NK-92 (cell line): ENCODE measurements around the gene SECISBP2.

Experiments
- DNase-seq: peaks from one replicate; lab custom pipeline; 2025; ENCODE audit not compliant: unreplicated experiment; lab: John Stamatoyannopoulos, UW

Gene SECISBP2

DNA sequence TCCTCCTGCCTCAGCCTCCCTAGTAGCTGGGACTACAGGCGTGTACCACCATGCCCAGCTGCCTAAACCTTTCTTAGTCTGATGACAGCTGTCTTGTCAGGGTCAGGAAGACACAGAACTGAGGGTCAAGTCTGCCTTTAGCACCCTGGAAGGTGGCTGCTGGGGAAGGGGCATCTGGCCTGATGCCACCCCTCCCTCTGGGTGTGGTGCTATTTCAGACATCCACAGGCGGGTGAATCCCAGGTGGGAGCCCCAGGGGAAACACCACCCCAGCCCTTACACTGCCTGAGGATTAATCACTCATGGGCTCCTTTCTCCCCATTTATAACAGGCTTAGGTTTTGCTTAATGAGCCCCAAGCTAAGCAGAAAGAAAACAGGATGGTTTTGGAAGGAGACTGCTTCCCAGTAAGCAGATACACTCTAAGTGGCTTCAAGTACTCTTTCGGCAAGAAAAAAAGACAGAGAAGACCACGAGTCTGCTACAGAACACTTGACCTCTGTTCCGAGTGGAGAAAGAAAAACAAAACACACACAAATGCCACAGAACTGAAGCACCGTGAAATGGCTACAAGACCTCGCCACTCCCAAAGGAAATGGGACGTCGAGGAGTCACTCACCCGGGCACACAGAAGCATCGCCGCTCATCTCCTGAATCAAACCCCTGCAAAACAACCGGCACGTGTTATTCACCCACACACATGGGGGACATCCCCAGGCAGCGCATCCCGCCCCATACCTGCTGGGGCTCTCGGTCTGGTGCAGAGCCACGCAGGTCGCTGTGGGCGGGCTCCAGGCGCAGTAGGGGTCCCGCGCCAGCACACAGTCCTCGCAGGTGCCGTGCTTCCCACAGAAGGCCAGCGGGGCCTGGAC lies 62.4 kb downstream of the SECISBP2 start:
- no peak for DNase-seq

DNA sequence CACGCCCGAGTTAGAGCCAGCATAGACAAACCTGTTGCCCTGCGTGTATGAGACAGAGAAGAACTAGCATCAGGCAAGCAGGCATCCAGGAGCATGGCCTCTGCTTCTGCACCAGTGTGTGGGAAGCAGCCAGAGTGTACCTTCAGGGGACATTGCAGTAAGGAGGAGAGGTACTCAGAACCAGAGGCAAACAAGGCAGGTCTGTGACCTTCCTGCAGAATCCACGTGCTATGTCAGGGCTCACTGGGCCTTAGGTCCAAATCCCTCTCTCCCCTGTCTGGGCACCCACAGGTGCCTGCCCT lies 63.0 kb downstream of the SECISBP2 start:
- DNase-seq: no peak

DNA sequence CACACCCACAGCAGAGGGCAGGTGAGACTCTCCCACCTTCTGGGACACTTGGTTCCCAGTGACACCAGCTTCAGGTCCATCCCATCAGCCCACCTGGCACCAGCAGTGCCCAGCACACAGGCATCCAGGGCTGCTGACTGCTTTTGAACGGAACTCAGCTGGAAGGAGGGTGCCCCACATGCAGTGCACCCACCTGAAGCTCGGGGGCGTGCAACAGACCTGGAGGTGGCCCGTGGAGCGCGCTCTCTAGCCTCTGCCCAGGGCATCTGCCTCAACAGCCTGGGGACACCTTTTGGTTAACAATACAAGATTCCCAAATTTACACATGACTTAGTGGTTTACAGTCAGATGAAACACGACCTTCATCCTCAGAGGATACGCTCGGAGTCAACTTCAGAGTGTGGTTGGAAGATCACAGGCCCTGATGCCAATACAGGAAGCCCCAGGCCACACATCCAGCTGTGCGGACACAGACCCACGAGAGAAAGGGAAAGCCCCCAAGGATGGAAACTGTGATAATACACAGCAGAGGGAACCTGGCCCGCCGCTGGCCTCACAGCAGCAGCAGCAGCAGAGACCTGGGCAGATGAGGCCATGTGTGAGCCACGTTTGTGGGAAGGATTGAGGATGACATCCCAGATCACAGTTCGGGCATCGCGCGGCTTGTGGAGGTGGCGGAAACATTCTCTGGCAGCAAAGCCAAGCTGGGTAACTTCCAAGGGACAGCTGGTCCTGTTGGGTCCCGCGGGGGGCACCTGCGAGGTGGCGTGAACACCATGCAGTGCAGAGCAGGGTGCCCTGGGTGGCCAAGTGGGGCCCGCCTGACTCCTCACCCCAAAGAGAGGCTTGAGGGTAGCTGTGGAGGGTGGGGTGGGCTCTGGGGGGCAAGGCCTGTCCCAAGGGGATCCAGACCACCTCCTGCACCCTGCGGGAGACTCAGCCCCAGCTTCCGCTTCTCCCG lies 64.0 kb downstream of the SECISBP2 start:
- no peak for DNase-seq

DNA sequence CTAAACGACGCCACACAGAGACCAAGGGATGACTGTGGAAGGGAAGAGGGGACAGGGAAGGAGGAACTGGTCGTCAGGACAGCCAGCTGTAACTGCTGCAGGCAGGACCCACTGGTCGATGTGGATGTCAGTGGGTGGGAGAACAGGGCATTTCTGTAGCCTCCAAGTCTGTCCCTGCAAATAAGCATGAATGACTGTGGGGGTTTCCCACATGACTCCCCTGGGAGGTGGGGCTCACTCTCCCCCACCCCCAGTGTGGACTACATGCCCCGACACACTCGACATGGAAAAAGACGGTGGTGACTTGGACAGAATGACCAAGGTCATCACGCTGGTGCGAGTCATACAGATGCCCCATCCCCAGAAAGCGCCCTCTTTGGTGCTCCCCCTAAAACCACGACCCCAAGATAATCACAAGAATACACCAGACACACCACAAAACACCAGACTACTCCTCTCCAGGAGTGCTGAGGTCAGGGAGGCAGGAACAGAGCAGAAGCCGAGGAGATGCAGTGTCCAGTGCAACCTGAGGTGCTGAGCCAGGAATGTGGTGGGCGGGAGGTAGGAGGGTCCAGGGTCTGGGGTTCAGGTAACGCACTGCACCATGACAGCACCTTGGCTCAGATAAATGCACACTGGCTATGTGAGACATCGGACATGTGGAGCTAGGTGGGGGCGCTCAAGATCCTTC lies 64.9 kb downstream of the SECISBP2 start:
- no peak for DNase-seq

DNA sequence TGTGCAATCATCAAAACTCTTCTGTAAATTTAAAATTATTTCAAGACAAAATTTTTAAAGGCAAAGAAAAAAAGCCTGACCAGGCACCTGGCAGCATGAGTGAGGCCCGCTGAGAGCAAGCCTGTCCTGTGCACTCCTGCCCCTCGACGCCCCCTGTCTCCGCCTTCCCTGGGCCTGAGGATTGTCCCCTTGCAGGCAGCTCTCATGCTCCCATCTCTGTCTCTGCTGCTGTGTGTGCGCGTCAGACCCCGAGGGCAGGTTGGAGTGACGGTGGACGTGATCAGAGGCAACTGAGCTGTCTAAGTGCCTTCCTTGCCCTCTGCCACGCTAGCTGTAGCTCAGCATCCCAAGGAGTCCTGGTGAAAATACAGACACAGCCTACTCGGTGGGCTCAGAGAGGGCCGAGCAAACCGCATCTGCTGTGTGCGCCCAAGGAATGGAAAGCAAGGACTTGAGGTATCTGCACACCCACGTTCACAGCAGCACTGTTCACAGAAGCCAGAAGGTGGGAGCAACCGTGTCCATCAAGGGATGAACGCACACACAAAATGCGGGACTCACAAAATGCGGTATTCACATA lies 65.5 kb downstream of the SECISBP2 start:
- DNase-seq: no peak

DNA sequence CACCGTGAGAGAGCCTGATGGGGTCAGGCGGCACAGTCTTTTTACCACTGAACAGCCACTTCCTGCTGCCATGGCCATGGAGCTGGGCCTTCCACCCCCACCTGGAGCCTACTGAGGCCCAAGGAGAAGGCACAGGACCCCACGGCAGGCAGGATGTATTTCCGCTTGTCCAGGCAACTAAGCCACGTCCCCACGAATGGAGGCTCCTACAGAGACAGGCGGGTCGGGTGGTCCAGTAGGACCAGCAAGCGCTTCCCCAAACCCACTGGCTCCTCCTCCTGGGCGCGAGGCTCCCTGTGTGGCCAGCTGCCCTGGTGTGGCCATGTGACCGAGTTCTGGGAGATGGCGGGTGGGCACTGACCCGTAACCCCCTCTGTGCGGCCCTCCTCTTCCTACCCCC lies 66.5 kb downstream of the SECISBP2 start:
- no peak for DNase-seq

DNA sequence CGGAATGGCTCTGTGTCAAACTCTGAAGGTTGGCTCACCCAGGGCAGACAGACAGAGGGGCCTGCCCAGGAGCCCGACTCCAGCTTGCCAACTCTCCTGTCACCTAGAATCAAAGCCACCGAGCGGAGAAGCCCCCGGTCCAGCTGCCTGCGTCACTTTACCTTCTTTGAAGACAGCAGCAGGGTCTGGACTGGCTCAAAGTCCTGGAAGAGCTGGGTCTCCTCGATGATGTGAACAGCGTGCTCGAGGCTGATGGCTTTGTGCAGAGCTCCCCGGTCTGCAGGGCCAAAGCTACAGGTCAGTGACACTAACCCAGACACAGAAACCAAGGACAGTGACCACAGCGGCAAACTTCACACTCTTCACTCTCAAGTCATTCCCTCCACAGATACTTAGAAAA lies 67.9 kb downstream of the SECISBP2 start:
- no peak for DNase-seq

DNA sequence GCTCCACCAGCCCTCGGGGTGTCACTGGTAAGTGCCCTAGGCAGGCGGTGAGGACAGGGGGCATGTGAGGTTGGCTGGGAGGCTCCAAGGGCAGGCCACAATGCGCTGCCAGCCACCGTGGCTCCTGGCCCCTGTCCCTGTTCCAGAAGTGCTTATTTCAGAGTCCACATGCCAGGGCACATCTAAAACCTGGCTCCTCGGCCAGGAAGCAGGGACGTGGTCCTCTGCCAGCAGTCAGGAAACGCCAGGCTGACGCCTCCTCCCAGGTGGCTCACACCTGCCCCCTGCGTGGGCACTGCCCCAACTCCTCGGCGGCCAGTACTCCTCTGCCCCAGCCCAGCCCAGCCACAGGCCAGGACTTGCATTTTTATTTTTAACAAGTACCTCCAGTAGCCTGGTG lies 68.5 kb downstream of the SECISBP2 start:
- no peak for DNase-seq

DNA sequence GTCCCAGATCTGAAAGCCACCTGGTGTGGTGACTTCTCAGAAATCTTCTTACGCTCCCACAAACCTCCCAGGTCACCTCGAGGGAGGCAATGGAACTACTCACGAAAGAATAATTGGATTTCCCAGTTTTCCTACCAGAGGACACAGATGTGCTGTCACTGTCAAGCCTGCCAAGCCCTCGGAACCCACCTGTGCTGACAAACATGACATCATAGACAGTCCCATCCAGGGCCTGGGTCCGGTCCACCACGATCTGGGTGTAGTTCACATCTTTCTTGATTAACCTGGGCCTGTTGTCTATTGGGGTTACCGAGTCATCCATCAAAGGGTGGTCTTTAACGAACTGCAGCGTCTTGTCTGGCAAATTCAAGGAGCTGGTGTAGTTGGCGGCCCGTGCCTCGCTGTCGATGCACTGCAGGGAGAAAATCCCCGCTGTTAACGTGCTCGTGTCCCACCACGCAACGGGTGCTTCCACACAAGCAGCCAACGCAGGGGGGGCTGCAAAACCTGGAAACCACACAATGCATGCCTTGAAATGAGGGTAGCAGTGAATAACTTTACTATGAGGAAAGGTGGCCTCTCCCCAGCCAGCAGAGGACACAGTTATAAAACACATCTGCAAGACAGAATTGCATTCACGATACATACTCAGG lies 69.0 kb downstream of the SECISBP2 start:
- no peak for DNase-seq

DNA sequence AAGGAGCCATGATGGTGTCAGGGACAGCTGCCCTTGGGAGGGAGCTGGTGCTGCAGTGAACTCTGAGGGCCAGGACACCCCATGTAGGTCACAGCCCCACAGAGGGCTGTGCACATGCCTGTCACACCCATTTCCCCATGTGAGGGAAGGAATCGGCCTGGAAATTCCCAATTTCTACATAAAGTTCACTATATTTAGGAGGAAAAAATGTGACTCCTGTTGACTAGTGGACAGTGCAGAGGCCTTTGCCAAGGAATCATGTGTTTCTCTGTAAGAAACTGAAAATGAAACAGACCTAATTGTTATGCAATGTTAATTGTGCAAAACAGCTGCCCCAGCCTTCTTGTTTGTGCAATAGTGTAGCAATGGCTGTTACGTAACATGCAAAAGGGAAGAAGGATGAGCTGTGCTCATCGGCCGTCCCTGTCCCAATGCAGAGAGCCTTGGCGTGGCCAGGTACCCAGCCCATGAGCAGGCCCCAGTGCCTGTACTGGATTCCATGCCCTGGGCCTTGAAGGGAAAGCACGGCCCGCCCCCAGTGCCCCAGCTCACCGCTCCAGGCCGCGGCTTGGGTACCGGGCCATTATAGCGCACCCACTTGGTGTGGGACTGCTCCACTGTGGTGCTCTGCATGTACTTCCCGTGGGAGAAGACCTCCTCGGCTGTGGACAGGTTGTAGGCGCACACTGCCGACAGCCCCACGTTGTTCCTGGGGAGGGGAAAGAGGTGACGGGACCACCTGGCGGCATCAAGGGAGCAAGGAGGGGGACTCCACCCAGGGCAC lies 70.0 kb downstream of the SECISBP2 start:
- no peak for DNase-seq

DNA sequence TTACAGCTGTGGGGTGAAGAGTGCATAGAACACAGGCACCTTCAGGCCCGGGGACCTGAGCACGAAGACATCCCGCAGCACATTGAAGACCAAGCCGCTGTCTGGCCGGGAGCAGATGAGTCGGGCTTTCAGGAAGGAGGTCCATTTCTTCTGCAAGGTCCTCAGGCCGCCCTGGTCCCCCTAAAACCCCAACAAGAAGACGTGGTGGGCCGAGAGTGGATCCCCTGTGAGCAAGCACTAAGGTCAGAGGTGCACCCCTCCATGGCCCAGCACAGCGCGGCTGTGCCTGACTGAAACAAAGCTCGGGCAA lies 70.5 kb downstream of the SECISBP2 start:
- DNase-seq: no peak

DNA sequence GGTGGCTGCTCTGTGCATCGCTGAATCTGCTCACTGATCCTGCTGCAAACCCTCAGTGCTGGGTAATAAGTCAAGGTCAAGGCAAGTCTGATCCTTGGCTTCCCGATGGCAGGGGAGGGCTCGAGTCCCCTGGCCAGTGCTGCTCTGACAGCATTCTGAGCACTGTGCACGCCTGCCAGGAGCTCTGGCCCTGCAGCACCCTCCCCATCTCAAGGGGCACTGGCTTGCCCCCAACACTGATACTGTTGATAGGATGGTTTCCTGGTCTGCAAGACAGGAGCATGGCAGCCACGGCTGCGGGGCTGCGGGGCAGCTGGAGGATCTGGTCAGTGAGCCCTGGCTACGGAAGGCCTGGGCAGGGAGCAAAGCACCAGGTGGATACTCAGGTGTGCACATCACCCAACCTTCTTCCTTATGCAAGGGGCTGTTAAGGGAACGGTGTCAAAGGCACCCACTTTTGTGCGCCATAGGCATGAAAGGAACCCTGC lies 71.8 kb downstream of the SECISBP2 start:
- DNase-seq: no peak

DNA sequence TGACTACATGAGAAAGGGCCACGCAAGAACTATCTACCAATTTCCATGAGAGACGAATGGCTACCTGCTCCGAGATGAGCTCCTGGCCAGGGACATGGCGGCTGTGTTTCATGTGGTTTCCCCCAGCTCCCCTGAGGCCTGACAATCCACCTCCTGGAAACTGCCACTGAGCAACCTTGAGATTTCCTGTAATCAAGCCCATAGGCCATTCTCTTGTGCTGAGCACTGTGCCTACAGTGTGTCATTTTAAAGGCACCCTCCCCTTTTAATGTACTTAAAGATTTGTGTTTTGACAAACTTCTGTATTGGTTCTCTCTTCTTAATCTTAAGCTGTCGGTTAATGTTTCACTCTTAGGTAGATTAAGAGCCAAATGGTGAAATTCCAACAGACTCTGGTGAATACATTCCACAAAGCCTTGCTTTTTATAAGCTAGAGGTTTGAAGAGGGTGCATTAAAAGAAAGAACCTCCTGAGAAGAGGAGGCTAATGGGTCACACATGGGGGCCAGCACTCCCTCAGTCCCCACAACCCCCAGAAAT lies 72.3 kb downstream of the SECISBP2 start:
- DNase-seq: no peak

DNA sequence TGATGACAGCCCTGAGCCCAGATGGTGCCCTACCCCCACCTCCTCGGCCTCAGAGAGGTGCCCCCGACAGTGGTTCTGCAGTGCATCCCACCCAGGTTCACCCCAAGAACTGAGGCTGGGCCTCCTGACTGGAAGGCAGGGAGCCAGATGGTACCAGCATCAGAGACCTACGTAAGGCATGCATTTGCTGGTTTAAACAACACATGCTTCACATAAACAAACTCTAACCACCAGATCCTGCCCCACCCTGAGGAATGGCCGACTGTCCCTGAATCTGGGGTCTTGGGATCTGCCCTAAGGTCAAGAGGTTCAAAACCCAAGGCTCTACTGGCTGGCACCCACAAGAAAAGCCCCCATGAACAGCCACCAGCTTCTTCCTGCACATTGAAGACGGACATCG lies 73.3 kb downstream of the SECISBP2 start:
- DNase-seq: no peak

DNA sequence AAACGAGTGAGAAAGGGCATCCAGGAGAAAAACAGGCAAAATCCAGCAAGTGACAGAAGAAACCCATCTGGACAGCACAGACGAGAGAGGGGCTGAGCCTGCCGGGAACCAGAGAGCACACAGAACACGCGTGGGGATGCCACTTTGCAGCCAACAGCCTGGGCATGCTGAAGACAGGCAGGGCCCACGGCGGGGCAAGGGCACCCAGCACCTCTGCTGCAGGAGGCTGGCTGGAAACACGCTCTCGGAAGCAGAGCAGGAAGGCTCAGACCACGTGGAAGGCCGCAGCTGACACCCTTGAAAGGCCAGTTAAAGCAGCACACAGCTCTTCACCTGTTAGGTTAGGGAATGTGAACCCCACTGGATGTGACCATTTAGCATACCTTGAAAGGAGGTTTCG lies 76.1 kb downstream of the SECISBP2 start:
- DNase-seq: no peak

DNA sequence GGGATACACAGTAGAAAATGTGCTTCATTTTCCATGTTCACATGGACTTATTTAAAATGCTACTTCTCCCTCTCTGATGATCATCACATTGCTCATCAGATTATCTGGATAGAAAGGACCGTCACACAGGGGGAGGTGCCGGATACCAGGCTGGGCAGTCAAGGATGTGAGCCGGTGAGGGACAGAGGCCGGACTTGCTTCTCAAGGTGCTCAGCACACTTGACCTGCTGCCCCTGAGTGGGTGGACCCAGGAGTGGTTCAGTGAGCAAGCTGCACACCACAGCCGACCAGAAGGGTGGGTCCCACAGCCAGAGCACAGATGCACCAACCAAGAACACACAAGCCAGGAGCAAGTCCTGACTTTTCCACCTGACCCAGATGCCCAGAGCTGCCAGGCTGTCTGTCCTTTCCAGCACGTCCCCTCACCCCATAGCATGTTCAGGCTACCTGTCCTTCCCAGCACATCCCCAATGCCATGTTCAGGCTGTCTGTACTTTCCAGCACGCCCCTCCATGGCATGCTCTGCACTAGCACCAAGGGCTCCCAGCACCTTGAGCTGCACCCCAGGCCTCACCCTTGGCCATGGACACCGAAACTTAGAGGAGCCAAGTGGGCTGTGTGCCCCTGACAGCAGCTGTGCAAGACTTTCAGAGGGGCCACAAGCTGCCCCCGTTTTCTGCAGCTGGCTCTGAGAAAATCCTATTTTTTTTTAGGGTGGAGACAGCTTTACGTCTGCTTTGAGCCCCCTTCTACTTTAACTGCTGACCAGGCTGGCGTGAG lies 77.8 kb downstream of the SECISBP2 start:
- DNase-seq: no peak

DNA sequence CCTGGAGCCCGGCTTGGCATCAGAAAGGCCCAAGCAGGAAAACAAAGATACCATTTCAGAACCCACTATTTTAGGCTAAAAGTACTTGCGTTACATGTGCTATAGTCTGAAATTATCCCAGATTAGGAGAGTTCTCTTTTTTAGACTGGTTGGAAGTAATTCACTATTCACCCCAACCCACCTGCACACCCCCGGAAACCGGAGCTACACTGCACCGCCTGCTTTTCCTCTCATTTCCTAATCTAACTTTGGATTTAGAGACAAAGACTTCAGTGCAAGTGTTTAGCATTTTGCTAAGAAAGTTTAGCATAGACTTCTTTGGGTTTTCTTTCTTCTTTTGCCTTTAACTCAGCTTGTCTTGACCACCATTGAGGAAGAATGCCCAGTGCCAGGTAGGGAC lies 79.2 kb downstream of the SECISBP2 start:
- DNase-seq: no peak

DNA sequence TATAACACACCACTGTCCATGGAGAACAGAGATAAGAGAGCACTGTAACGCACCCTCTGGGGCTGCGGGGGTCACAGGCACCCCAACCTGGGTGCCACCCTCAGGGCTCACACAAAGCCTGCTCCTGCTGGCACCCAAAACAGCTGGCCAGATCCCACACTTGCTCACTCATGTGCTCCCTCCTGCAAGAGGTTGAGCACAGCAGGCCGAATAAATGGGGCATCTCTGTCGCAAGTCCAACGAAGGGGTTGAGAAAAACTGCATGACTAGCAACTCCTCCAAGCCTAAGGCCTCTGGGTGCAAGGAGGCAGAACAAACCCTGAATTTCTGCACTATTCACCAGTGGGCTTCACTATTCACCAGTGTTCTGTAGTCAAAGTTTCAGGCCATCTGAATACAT lies 80.3 kb downstream of the SECISBP2 start:
- no peak for DNase-seq
